Smooth muscle cell (in vitro differentiated cells): ENCODE data around the gene CCDC28A. TPM values are rescaled to one million over a fixed set of nuclear protein-coding genes. Genes with fewer than 3 reads are reported as not detected.
A peak's percentile ranks its signal among the peaks of the same experiment; 100 is the strongest.

Experiments
- DNase-seq: peaks from one replicate; lab custom pipeline; 2025; ENCODE audit not compliant: unreplicated experiment; lab: John Stamatoyannopoulos, UW
- H2AFZ ChIP-seq: fragments of 200-600 bp; sonication (generic); 2 replicates; pipeline ENCODE4 v1.6.0; 2016; ENCODE audit warnings: antibody characterized with exemption, low read depth, mild to moderate bottlenecking
- H3F3A ChIP-seq: fragments of 200-600 bp; sonication (generic); 2 replicates; pipeline ENCODE4 v1.6.0; 2017; ENCODE audit warnings: antibody characterized with exemption, low read depth
- H3K27ac ChIP-seq: fragments of 200-600 bp; sonication (generic); 2 replicates; pipeline ENCODE4 v1.5.1; 2016; ENCODE audit warnings: low read depth, mild to moderate bottlenecking
- H3K27me3 ChIP-seq: fragments of 200-600 bp; sonication (generic); 2 replicates; pipeline ENCODE4 v1.6.1; 2016; ENCODE audit warnings: low read depth, mild to moderate bottlenecking
- H3K36me3 ChIP-seq: fragments of 200-600 bp; sonication (generic); 2 replicates; pipeline ENCODE4 v1.5.1; 2016; ENCODE audit warnings: low read depth
- H3K4me1 ChIP-seq: fragments of 200-600 bp; sonication (generic); 2 replicates; pipeline ENCODE4 v1.5.1; 2016; ENCODE audit warnings: low read depth
- H3K4me2 ChIP-seq: fragments of 200-600 bp; sonication (generic); 2 replicates; pipeline ENCODE4 v1.6.0; 2016; ENCODE audit warnings: mild to moderate bottlenecking
- H3K4me3 ChIP-seq: fragments of 200-600 bp; sonication (generic); 2 replicates; pipeline ENCODE4 v1.5.1; 2016; ENCODE audit warnings: mild to moderate bottlenecking
- H3K79me2 ChIP-seq: fragments of 200-600 bp; sonication (generic); 2 replicates; pipeline ENCODE4 v1.6.0; 2016; ENCODE audit warnings: low read depth, mild to moderate bottlenecking
- H3K9ac ChIP-seq: fragments of 200-600 bp; sonication (generic); 2 replicates; pipeline ENCODE4 v1.6.0; 2016; ENCODE audit warnings: low read depth
- H3K9me3 ChIP-seq: fragments of 200-600 bp; sonication (generic); replicated peaks from 2 replicates; pipeline ENCODE4 v1.5.1; 2016; ENCODE audit warnings: low read depth
- H4K20me1 ChIP-seq: fragments of 200-600 bp; sonication (generic); 2 replicates; pipeline ENCODE4 v1.6.0; 2016; ENCODE audit warnings: low read depth
- WGBS: methylation state at CpG from one replicate; pipeline ENCODE4 v1.1.7; 2016; ENCODE audit warnings: low lambda C conversion rate; 5-methylcytosine and 5-hydroxymethylcytosine counted together
- polyA plus RNA-seq: library from polyadenylated mRNA; unstranded; fragments of >200 nt; fragmentation: Nextera tagmentation; extraction: Ambion mirVana; gene quantifications from 2 replicates; pipeline ENCODE4 v1.2.1, GENCODE V29; 2016
- total RNA-seq: library from RNA; depleted of rRNA; stranded (reverse); fragments of >200 nt; gene quantifications from 2 replicates; pipeline ENCODE4 v1.2.3, GENCODE V29; 2014
- TF ChIP-seq, protein P1 (sequence below): fragments of 200-600 bp; sonication (generic); IDR thresholded peaks from 2 replicates; pipeline ENCODE4 v1.5.1; 2017; ENCODE audit warnings: borderline replicate concordance, mild to moderate bottlenecking, antibody characterized with exemption; ENCODE audit not compliant: insufficient read depth, poor library complexity, severe bottlenecking

Gene CCDC28A
- total and polyA plus RNA-seq, 2 experiments from 2014 or later, result 9.5 to 12.3 TPM

GRCh38 chr6:138818496-138819194 is 45.1 kb downstream of the CCDC28A start:
- WGBS, result 83% methylated on average over 10 of the region's 10 CpGs

GRCh38 chr6:138821519-138821918 is 48.0 kb downstream of the CCDC28A start:
- H4K20me1 ChIP-seq, result no peaks in the 10 kb centered on the region
- H3K9me3 ChIP-seq, result no peaks in the 10 kb centered on the region
- no peaks in the 10 kb centered on the region for H3K36me3 ChIP-seq
- H3K27ac ChIP-seq, result no peak overlapping the region
- 94% methylated on average over 4 of the region's 4 CpGs for WGBS
- no peak overlapping the region for H2AFZ ChIP-seq
- DNase-seq, result no peak
- H3F3A ChIP-seq, result no peaks in the 10 kb centered on the region
- TF ChIP-seq, protein P1, sequence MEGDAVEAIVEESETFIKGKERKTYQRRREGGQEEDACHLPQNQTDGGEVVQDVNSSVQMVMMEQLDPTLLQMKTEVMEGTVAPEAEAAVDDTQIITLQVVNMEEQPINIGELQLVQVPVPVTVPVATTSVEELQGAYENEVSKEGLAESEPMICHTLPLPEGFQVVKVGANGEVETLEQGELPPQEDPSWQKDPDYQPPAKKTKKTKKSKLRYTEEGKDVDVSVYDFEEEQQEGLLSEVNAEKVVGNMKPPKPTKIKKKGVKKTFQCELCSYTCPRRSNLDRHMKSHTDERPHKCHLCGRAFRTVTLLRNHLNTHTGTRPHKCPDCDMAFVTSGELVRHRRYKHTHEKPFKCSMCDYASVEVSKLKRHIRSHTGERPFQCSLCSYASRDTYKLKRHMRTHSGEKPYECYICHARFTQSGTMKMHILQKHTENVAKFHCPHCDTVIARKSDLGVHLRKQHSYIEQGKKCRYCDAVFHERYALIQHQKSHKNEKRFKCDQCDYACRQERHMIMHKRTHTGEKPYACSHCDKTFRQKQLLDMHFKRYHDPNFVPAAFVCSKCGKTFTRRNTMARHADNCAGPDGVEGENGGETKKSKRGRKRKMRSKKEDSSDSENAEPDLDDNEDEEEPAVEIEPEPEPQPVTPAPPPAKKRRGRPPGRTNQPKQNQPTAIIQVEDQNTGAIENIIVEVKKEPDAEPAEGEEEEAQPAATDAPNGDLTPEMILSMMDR, result no peak
- H3K4me3 ChIP-seq, result no peak overlapping the region
- H3K4me2 ChIP-seq, result no peak overlapping the region
- no peaks in the 10 kb centered on the region for H3K27me3 ChIP-seq
- H3K9ac ChIP-seq, result no peak overlapping the region
- H3K4me1 ChIP-seq, result peaks cover 15% of the 10 kb centered on the region
- H3K79me2 ChIP-seq, result no peaks in the 10 kb centered on the region

More at GRCh38 chr6:138818496-138819194, 45.1 kb downstream of the CCDC28A start:
- DNase-seq, result no peak
- H3F3A ChIP-seq, result no peaks in the 10 kb centered on the region
- no peaks in the 10 kb centered on the region for H4K20me1 ChIP-seq
- TF ChIP-seq, protein P1, result no peak
- H3K27me3 ChIP-seq, result no peaks in the 10 kb centered on the region
- H3K9ac ChIP-seq, result peak overlapping the region; percentile 79
- no peaks in the 10 kb centered on the region for H3K9me3 ChIP-seq
- H3K36me3 ChIP-seq, result no peaks in the 10 kb centered on the region
- no peaks in the 10 kb centered on the region for H3K79me2 ChIP-seq
- peak overlapping the region; percentile 83 for H2AFZ ChIP-seq
- no peak overlapping the region for H3K4me2 ChIP-seq
- H3K27ac ChIP-seq, result peak overlapping the region; percentile 93
- H3K4me1 ChIP-seq, result peaks cover 15% of the 10 kb centered on the region
- no peak overlapping the region for H3K4me3 ChIP-seq

DNA sequence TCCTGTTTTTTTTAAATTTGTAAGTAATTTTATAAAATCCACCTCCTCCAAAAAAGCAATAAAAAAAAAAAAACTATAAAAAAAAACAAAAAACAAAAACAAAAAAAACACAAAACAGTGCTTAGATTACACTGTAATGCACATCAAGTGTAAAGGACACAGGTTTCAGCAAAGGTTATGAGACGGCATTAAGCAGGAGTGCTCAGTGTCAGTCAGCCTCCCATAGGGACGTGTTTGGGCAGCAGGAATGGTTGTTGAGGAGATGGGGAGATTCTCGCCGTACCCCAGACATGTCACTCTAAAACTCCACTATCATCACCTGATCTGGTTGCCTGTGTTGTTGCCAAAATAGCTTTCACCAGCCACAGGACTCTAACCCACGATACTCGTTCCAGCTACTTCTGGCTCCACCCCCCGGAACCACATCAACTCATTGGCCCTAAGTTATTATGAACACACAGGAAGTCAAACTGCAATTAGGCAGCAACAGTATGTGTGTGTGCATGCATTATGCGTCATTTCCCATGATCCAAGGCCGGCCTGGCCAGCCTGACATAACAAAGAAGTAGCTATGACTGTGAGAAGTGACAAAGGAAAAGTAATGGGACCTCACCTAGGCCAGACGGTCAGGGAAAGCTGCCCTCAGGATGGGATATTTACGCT is 51.0 kb downstream of the CCDC28A start:
- no peak overlapping the region for H2AFZ ChIP-seq
- H3K79me2 ChIP-seq, result no peaks in the 10 kb centered on the region
- no peak for DNase-seq
- H3K27me3 ChIP-seq, result no peaks in the 10 kb centered on the region
- TF ChIP-seq, protein P1, result no peak
- no peaks in the 10 kb centered on the region for H3K9me3 ChIP-seq
- no peak overlapping the region for H3K9ac ChIP-seq
- no peaks in the 10 kb centered on the region for H3K4me1 ChIP-seq
- H3K36me3 ChIP-seq, result no peaks in the 10 kb centered on the region
- no peaks in the 10 kb centered on the region for H3F3A ChIP-seq
- H3K27ac ChIP-seq, result no peak overlapping the region
- WGBS, result 82% methylated on average over 11 of the region's 11 CpGs
- no peak overlapping the region for H3K4me3 ChIP-seq
- H4K20me1 ChIP-seq, result no peaks in the 10 kb centered on the region
- H3K4me2 ChIP-seq, result no peak overlapping the region
